GM13977 (cell line): ENCODE measurements around the gene CDIP1.

Source experiments
- DNase-seq: peaks from one replicate; pipeline ENCODE4 v3.0.0; 2012; ENCODE audit warnings: low spot score
- CTCF ChIP-seq: IDR thresholded peaks from 2 replicates; pipeline ENCODE4 v1.5.1; 2012; ENCODE audit warnings: mild to moderate bottlenecking, control low read depth; ENCODE audit not compliant: insufficient read depth; ENCODE audit errors: extremely low read depth, missing control alignments
- in situ Hi-C: fragments of 300-500 bp; cut with MboI; formaldehyde crosslinking; loops from one replicate; pipeline ENCODE4 v1.12.0; 2022; ENCODE audit warnings: low sequenced_read_pairs, low pct_unique_long_range_greater_than_20kb, mixed read lengths, inconsistent platforms; ENCODE audit not compliant: unreplicated experiment

The CDIP1 gene

GRCh38 chr16:4505356-4506147, 33.0 kb downstream of the CDIP1 start:
- in situ Hi-C loops: no loop called here
- TF ChIP-seq CTCF: no peak
- peak; percentile 77 for DNase-seq

DNA sequence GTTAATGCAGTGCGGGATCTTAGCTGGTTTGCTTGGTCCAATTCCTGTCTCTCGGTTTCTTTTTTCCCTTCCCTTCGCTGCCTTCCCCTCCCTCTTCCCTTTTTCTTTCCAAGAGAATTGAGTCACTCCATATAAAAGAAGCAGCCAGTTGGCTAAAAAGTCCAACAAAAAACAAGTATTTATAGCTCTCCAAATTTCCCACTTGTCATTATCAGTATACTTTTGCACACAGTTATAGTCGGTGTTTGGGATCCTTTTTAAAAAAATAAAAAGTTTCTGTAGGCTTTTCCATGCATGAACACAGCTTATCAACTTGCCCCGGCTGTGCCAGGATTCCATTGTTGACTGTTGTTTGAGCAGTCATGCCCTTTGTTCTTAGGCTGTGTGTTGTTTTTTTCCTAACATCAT, 37.5 kb downstream of the CDIP1 start:
- no peak for DNase-seq
- TF ChIP-seq CTCF: no peak
- in situ Hi-C loops: no loop called here

DNA sequence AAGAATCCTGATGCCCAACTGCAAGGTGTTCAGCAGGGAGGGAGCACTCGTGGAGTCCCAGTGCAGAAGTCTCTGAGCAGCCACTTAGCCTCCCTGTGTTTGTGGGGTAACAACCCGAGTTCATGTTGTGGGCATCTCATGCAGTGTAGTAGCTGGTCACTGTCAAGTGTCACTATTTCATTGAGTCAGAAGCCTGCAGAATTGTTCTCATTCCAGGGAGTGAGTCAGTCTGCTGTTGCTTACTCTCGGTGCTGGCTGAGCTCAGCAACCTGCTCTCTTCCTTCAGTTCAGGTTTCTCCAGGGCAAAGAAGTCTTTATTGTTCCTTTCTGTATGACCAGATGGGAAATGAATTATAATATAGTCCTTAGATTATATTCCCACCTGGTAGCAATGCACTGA, 38.3 kb downstream of the CDIP1 start:
- no peak for DNase-seq
- in situ Hi-C loops: no loop called here
- no peak for TF ChIP-seq CTCF

DNA sequence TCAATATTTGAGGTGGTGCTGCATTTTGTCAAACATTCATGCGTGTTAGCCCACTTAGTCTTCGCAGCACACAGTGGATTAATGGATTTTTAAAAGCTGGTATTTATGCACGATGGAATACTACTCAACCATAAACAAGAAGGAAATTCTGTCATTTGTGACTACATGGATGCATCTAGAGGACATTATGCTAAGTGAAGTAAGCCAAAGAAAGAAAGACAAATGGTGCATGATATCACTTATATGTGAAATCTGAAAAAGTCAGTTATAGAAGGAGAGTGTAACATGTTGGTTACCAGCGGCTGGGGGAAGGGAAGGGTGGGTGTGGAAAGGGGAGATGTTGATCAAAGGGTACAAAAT, 39.4 kb downstream of the CDIP1 start:
- no peak for DNase-seq
- TF ChIP-seq CTCF: no peak
- in situ Hi-C loops: no loop called here

DNA sequence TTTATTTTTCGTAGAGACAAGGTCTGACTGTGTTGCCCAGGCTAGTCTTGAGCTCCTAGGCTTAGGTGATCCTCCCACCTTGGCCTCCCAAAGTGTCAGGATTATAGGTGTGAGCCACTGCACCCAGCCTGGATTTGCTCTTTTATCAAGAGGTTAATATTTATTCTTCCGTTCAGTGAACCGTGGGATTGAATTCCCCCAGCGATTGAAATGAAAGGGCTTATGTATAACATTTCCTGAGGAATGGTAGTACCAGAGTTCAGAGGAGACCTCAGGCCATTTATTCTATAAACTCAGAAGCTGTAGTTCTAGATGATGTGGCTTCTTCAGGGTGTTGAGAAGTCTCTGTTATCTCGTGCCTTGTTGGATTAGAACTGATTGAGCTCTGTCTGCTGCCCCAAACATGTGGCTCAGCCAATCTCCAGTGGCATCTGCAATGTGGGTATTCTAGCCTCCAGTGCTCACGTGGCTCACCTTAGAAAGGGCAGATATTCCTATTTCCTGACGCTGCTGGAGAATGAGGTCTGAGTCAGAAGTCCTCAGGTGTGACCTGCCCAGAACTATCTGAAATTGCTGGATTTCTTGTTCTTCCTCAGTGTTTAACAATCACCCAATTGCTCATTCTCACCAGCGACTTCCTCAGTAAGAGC, 39.9 kb downstream of the CDIP1 start:
- no peak for DNase-seq
- no peak for TF ChIP-seq CTCF
- in situ Hi-C loops: no loop called here

DNA sequence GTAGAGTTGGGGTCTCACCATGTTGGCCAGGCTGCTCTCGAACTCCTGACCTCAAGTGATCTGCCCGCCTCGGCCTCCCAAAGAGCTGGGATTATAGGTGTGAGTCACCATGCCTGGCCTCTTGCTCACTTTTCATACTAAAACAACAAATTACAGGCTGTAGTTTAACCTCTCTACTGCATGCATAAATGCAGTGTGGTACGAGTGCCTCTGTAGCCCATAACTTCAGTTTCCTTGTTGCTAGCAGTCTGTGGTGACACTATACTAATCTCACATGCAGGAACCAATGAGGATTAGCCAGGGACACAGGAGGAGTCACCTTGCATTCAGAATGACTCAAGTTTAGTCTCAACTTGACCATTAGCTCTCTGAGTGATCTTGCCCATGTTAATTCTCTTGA, 42.3 kb downstream of the CDIP1 start:
- no peak for TF ChIP-seq CTCF
- no peak for DNase-seq
- in situ Hi-C loops: no loop called here
